Skeletal muscle tissue (tissue), 4 donors: ENCODE data around the gene BEND5. TPM values are rescaled to one million over a fixed set of nuclear protein-coding genes. Genes with fewer than 3 reads are reported as not detected.

Experiments used
- H3K27ac ChIP-seq: one replicate; pipeline ENCODE4 v1.7.0; 2013; ENCODE audit warnings: mild to moderate bottlenecking, low read depth, low read length, inconsistent platforms
- H3K27me3 ChIP-seq, 3 donors: one replicate each; pipeline ENCODE4 v1.7.0; 2013; ENCODE audit warnings: low read length in 3 of 3; ENCODE audit not compliant: control insufficient read depth in 3 of 3, insufficient read depth in 3 of 3
- H3K36me3 ChIP-seq, 3 donors: one replicate each; pipeline ENCODE4 v1.7.0; 2013; ENCODE audit warnings: low read length in 3 of 3; ENCODE audit not compliant: control insufficient read depth in 3 of 3, insufficient read depth in 3 of 3
- H3K4me1 ChIP-seq, 3 donors: one replicate each; pipeline ENCODE4 v1.7.0; 2013; ENCODE audit warnings: low read length in 3 of 3, mild to moderate bottlenecking in 3 of 3; ENCODE audit not compliant: control insufficient read depth in 3 of 3, insufficient read depth in 3 of 3
- H3K4me3 ChIP-seq, 3 donors: one replicate each; pipeline ENCODE4 v1.7.0; 2013; ENCODE audit warnings: low read length in 3 of 3
- H3K9ac ChIP-seq, 3 donors: one replicate each; pipeline ENCODE4 v1.7.0; 2013; ENCODE audit warnings: low read length in 3 of 3, mild to moderate bottlenecking in 3 of 3, moderate library complexity in 2 of 3, low read depth in 1 of 3
- H3K9me3 ChIP-seq, 3 donors: one replicate each; pipeline ENCODE4 v1.7.0; 2013; ENCODE audit warnings: low read length in 3 of 3; ENCODE audit not compliant: control insufficient read depth in 3 of 3
- total RNA-seq: library from RNA; depleted of rRNA; stranded (reverse); fragments of >200 nt; gene quantifications from one replicate; pipeline ENCODE4 v1.2.3, GENCODE V29; 2014
- donor health status: Osteomylitis.

The BEND5 gene
- total RNA-seq, 1 donor from 2014 or later, result 5.7 TPM

DNA sequence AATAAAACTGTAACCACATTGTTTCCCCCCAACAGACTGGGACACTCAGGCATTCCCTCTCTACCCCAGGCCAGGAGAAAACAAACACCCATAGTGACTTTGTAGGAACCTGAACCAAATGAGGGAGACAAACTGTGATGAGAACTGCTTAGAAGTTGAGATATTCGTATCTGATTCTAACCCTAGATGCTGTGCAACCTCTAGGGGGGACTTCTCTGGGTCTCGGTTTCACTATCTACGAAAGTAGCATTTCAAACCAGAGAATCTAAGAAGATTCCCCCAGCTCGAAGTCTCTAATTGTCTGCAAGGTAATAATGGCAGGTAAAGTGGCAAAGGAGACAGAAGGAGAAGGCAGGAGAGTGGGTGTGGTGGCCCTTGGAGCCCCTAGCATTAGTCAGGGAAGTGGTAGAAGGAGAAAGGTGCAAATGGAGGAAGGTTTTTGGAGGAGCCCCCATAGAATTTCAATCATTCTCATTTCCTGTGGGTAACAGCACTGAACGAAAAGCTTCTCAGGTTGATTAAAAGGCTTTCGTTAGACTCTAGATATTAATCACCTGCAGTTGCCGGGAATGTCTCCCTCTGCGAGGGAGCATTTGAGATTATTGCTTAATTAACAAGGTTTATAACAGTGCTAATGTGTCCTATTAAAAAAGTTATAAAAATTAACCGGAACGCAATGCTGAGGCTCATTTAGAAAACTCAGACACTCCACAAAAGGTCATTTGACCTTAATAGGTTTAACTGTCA lies 46.4 kb downstream of the BEND5 start:
- Histone ChIP-seq H3K4me1 (peaks cover 0 to 4% (median 0%) of the 10 kb centered on the region in 3 donors), H3K27ac (no peak overlapping the region), H3K4me3 (no peak overlapping the region), H3K9ac (no peak overlapping the region), H3K9me3 (no peaks in the 10 kb centered on the region), H3K27me3 (no peaks in the 10 kb centered on the region), H3K36me3 (peaks cover 20 to 31% (median 30%) of the 10 kb centered on the region in 3 donors)

DNA sequence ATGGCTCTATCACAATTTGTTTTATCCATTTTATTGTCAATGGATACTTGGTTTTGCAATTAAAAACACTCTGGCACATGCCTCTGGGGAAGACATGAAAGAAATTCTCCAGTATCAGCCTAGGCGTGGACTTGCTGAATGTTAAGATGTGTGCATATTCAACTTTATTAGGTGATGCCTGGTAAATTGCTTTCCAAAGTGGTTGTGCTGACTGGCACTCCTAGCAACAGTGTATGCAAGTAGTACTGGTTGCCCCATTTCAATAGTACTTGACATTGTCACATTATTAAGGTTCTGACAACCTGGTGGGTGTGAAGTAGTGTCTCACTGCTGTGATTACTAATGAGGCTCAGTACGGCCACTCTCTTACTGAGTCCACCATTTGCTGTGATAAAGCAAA lies 48.1 kb downstream of the BEND5 start:
- Histone ChIP-seq H3K27me3 (no peaks in the 10 kb centered on the region), H3K9me3 (no peaks in the 10 kb centered on the region), H3K4me3 (no peak overlapping the region), H3K36me3 (peaks cover 9 to 20% (median 13%) of the 10 kb centered on the region in 3 donors), H3K9ac (no peak overlapping the region), H3K27ac (no peak overlapping the region), H3K4me1 (peaks cover 0 to 4% (median 0%) of the 10 kb centered on the region in 3 donors)

DNA sequence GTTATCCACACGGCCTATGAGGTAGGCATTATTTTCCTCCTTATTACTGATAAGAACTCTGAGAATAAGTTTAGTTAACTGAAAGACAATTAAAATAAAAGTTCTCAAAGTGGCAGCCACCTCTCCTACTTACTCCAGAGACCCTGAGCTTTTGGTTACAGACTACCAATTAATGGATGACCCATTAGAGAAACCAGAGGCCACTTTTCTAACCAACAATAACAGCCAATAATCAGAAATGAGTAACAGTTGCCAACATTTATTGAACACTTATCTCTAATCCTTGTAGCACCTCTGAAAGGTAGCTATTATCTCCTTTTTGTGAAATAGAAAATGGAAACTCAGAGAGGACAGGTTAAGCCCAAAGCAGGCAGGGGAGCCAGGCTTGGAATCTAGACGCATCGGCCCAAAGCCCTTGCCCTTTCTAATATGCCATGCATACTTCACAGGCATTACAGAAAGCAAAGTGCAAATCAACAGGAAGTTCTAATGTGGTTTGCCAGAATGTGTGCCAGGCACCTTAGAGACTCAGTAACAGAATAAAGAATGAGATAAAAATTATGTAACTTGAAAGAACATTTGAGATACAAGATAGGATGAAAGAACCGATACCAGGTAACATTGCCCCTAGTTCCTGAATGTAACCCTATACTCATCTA lies 50.0 kb downstream of the BEND5 start:
- Histone ChIP-seq H3K4me1 (peaks cover 0 to 4% (median 0%) of the 10 kb centered on the region in 3 donors), H3K27ac (no peak overlapping the region), H3K4me3 (no peak overlapping the region), H3K9ac (no peak overlapping the region), H3K27me3 (no peaks in the 10 kb centered on the region), H3K9me3 (no peaks in the 10 kb centered on the region), H3K36me3 (peaks cover 2 to 9% (median 6%) of the 10 kb centered on the region in 3 donors)

DNA sequence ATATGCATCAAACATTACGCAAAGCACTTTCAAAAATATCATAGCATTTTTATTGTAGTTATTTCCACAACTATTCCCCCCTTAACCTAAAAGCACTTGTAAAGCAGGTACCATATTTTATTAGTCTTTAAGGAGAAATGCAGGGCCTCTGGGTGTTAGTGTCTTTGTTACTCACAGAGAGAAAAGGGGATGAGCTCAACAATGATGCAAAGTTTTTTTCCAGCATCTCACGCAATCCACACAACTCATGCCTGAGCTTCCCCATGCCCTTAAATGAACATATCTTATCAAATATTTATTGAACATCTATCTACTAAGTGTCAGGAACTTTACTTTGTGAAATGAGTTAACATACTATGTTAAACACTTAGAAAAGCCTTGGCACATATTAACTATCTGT lies 50.6 kb downstream of the BEND5 start:
- peaks cover 2 to 6% (median 3%) of the 10 kb centered on the region in 3 donors for H3K36me3 ChIP-seq
- no peaks in the 10 kb centered on the region for H3K27me3 ChIP-seq

DNA sequence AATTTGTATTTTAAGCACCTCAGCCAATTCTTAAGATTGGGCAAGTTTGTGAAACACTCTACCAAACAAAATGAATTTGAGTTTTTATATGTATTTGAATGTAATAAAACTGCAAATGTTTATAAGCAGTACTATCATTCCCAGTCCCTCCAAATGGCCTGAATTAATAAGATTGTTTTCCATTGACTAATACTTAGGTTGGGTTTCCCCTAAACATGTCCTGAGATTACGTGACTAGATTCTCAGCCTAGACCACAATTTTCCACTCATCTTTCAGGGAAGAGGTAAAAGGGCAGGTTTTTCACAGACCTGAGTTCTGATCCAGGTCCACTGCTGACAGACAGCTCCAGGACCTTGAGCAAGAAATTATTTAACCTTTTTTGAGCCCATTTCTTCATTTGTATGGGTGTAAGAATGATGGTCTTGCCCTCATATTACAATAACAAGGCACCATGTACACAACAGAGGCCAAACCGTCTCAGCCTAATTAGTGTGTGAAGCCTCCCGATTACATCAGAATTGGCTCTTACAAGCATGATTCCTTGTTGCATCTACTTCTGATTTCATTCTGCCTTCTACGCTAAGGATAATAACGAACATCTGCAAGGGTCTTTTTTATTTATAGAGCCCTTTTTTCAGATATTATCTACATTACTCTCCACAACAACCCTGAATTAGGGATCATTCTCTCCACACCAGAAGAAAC lies 51.2 kb downstream of the BEND5 start:
- H3K36me3 ChIP-seq, result peaks cover 2 to 6% (median 3%) of the 10 kb centered on the region in 3 donors
- no peaks in the 10 kb centered on the region for H3K9me3 ChIP-seq
- no peaks in the 10 kb centered on the region for H3K27me3 ChIP-seq
- H3K4me1 ChIP-seq, result no peaks in the 10 kb centered on the region
- H3K27ac ChIP-seq, result no peak overlapping the region
- H3K9ac ChIP-seq, result no peak overlapping the region
- H3K4me3 ChIP-seq, result no peak overlapping the region

More for the DNA sequence above, 50.6 kb downstream of the BEND5 start:
- no peak overlapping the region for H3K4me3 ChIP-seq
- no peaks in the 10 kb centered on the region for H3K4me1 ChIP-seq
- no peaks in the 10 kb centered on the region for H3K9me3 ChIP-seq
- no peak overlapping the region for H3K9ac ChIP-seq
- no peak overlapping the region for H3K27ac ChIP-seq

DNA sequence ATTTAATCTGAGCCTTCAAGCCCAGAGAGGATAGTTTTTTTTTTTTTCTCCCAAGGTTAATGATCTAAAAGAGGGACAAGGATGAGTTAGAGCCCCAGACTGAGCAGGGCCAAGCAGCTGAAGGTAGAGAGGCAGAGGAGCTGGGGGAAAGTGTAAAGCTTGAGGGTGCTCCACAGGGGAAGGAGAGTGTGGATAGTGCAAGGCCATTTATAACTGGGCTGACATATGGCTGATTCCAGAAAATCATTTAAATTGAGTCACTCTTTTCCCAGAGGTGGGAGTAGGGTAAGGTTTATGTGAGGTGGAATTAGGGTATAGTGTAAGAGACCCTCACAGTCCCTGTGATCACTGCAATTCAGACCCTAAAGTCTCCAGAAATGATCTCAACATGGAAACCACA lies 55.8 kb downstream of the BEND5 start:
- Histone ChIP-seq H3K27ac (no peak overlapping the region), H3K36me3 (no peaks in the 10 kb centered on the region), H3K27me3 (no peaks in the 10 kb centered on the region), H3K9ac (no peak overlapping the region), H3K9me3 (no peaks in the 10 kb centered on the region), H3K4me3 (no peak overlapping the region), H3K4me1 (no peaks in the 10 kb centered on the region)

DNA sequence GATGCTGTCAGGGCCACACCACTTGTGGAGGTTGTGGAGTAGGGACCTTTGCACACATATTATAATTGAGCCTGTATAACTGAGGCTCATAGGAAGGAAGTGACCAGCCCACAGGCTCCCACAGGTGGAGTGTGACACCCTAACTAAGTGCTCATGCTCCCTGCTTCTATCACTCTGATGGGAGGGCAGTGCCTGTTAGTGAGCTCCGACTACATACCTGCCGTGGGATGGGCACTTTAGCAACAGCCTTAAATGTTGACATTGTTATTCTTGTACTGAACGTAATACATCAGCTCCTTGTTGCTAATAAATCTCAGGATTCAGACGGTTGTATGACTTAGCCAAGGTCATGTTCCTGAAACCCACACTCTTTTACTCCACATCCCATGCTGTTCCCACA lies 58.0 kb downstream of the BEND5 start:
- H3K9ac ChIP-seq, result no peak overlapping the region
- no peaks in the 10 kb centered on the region for H3K27me3 ChIP-seq
- H3K36me3 ChIP-seq, result no peaks in the 10 kb centered on the region
- no peaks in the 10 kb centered on the region for H3K4me1 ChIP-seq
- H3K9me3 ChIP-seq, result no peaks in the 10 kb centered on the region
- no peak overlapping the region for H3K27ac ChIP-seq
- H3K4me3 ChIP-seq, result no peak overlapping the region

DNA sequence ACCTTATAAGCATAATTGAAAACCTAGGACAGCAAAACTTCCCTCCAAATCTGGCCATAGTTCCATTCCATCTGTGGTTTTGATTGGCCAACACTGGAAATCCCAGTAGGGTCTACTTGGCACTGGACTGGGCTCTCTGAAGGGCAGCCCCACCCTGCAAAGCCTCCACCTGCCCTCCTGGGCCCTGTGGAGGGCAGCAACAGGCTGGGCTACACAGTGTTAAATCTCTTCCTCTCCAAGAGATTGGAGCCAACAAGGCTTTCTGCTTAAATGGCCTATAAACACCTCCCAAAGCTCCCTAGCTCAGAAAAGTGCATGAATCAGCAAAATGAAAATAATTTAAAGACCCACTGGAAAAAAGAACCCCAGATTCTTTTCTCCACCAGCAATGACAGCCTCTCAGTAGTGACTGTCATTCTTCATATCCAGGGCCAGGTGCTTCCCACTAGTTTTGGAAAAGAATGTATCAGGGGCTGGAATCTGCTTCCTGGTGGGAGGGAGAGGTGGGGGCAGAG lies 58.5 kb downstream of the BEND5 start:
- no peaks in the 10 kb centered on the region for H3K4me1 ChIP-seq
- H3K9ac ChIP-seq, result no peak overlapping the region
- no peaks in the 10 kb centered on the region for H3K27me3 ChIP-seq
- H3K9me3 ChIP-seq, result no peaks in the 10 kb centered on the region
- H3K4me3 ChIP-seq, result no peak overlapping the region
- no peak overlapping the region for H3K27ac ChIP-seq
- no peaks in the 10 kb centered on the region for H3K36me3 ChIP-seq

DNA sequence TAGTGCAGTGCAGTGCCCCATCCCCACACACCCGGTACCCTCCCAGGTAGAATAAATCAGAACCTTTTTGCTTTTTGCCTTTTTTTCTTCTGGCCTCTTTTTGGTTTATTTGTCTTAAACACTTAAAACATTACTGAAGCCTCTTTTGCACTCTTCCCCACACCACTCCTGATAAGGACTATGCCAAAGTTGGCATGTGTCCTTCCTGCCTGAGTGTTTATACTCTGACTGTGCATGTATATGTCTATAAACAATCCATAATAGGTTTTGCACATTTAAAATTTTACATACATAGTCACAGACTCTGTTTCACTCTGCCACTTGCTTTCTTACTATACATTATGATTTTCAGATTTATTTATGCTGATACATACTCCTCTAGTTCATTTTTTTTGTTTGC lies 59.6 kb downstream of the BEND5 start:
- no peaks in the 10 kb centered on the region for H3K36me3 ChIP-seq

DNA sequence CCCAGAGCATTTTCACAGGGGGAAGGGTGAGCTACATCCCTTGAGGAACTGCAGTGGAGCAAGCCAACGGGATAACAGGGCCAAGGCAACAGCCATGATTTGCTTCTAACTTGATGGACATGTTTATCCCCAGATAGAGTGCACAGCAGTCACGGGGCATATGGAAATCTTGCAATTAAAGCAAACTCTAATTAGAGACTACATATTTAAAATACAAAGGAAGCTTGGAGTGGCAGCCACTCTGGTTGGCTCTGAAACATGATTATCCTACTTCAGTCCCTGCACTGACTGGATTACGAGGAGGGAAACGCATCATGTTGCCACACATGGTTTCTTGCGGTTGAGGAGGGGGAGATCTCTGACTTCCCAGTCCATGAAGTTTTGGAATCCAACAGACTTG lies 60.8 kb downstream of the BEND5 start:
- no peaks in the 10 kb centered on the region for H3K36me3 ChIP-seq

More for the DNA sequence above, 59.6 kb downstream of the BEND5 start:
- no peaks in the 10 kb centered on the region for H3K9me3 ChIP-seq
- no peaks in the 10 kb centered on the region for H3K27me3 ChIP-seq
- H3K4me1 ChIP-seq, result no peaks in the 10 kb centered on the region
- no peak overlapping the region for H3K9ac ChIP-seq
- no peak overlapping the region for H3K27ac ChIP-seq
- H3K4me3 ChIP-seq, result no peak overlapping the region

More for the DNA sequence above, 60.8 kb downstream of the BEND5 start:
- H3K9me3 ChIP-seq, result no peaks in the 10 kb centered on the region
- H3K27ac ChIP-seq, result no peak overlapping the region
- no peaks in the 10 kb centered on the region for H3K4me1 ChIP-seq
- no peaks in the 10 kb centered on the region for H3K27me3 ChIP-seq
- no peak overlapping the region for H3K4me3 ChIP-seq
- no peak overlapping the region for H3K9ac ChIP-seq
